OCI-M1 (cell line): ENCODE data around the gene TPPP.
"Not testable (repeated sequence)": the region's sequence is repeated elsewhere in the genome, so short reads cannot be mapped to it uniquely, and the experiment has no call there.

ENCODE experiments used
- DNase-seq: peaks from one replicate; lab custom pipeline; 2025; lab: John Stamatoyannopoulos, UW

The TPPP gene

DNA sequence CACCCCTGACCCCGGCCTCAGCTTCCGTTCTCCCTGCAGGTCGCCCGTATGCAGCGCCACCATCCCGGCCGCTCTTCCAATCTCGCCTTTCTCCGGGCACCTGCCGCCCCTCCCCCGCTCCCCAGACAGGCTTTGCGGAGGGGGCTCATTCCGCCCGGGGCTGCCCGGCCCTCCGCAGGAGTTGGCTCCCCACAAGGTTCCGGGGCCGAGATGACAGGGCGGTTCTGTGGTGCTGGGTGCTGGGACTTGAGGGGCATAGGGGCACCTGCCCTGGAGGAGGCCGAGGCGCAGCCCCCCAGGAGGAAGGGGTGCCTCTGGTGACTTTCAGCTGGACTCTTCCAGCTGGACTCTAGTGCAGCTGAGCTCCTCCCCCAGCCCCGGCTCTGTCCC, 885 bp upstream of the TPPP start:
- DNase-seq, result not testable (repeated sequence)

- DNase-seq, result not testable (repeated sequence)
Observed at GRCh38 chr5:692529-693041, 567 bp downstream of the TPPP start.

- no peak for DNase-seq
Observed at GRCh38 chr5:691817-692528, 1.2 kb downstream of the TPPP start.

GRCh38 chr5:691049-691448, 2.1 kb downstream of the TPPP start:
- not testable (repeated sequence) for DNase-seq

GRCh38 chr5:690293-690692, 2.9 kb downstream of the TPPP start:
- not testable (repeated sequence) for DNase-seq

DNA sequence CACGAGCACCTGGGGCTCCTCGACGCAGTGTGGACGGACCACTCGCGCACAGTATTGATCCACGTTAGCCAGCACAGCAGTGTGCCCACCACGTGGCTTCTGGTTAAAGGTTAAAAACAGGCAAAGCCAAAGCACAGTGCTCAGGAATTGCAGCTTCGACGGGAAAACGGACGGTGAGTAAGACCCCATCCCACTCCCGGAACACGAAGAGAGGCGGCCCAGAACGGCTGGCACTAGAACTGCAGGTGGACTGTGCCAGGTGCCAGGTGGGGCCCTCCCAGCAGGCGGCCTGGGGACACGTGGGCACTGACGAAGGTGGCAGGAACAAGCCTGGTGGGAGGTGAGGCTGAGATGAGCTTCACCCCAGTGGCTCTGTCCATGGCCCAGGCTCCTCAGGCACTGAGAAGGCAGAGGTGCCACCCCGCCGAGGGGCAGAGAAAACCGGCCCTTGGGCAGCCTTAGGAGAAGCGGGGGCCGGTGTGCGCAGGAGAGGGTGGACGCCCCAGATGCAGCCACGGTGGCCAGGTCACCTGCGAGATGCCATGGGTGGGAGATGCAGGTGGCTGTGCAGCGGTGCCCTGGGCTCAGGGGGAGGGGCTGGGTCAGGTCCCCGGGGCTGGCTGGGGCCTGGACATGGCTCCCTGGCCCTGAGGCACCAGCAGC, 4.7 kb downstream of the TPPP start:
- DNase-seq, result not testable (repeated sequence)

GRCh38 chr5:686936-687335, 6.2 kb downstream of the TPPP start:
- DNase-seq, result not testable (repeated sequence)

- not testable (repeated sequence) for DNase-seq
Observed at GRCh38 chr5:686172-686523, 7.0 kb downstream of the TPPP start.

GRCh38 chr5:685262-686171, 7.6 kb downstream of the TPPP start:
- no peak for DNase-seq

DNA sequence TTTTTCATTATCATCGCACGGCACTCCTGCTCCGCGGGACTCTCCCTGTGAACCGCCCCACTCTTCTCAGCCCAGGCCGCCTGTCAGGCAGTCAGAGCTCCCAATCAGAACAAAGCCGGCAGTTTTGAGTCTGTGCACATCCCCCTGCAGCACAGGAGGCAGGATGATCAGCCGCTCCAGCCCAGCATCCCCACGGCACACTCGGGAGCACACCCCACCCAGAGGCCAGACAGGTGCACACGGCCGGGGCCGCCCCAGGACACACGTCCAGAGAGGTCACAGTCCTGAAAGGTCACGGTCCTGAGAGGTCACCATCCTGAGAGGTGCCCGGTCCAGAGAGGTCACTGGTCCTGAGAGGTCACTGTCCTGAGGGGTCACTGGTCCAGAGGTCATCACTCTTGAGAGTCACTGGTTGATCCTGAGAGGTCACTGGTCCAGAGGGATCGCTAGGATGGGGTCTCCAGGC, 8.4 kb downstream of the TPPP start:
- DNase-seq, result no peak

DNA sequence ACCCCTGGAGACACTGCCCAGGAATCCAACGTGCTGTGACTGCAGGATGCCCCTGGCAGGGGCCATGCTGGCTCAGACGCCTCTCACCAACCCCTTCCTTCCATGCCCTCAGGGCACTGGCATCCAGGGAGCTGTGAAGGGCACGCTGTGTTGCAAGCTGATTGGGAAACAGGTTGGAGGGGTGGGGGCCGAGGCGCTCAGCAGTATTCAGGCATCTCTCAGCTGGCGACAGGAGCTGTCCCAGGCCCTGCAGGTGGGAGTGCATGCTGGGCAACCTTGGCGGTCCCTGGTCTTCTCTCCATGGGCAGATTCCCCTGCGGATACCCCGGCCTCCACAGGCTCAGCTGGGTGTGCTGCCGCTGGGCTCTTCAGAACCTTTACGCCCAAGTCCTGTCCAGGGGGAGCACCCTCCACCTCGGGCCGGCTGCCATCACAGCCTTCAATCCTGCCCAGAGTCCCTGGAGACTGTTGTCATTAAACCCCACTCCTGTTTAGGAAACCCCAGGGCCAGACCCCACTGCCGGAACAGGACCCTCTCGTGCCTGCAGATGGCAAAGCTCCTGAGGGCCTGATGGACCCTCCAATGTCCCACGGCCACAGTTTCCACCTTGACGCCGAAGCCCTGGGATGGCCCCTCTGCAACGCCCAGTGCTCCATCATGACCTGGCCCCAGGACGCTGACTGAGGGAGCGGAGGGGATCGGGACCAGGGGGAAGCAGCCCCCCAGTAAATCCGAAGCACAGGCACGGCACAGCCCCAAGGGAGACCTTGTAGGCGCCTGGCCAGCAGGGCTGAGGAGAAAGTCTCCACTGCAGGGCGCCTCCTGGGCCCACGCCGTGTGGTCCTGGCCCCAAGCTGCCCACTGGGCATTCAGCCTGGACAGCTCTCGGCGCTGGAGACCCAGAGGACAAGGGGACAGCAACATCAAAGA, 9.3 kb downstream of the TPPP start:
- no peak for DNase-seq

- not testable (repeated sequence) for DNase-seq
Observed at GRCh38 chr5:682651-683358, 10.3 kb downstream of the TPPP start.

- DNase-seq, result not testable (repeated sequence)
Observed at GRCh38 chr5:682216-682615, 10.9 kb downstream of the TPPP start.

- DNase-seq, result not testable (repeated sequence)
Observed at GRCh38 chr5:681317-682191, 11.6 kb downstream of the TPPP start.

GRCh38 chr5:680836-681235, 12.3 kb downstream of the TPPP start:
- not testable (repeated sequence) for DNase-seq

- DNase-seq, result not testable (repeated sequence)
Observed at GRCh38 chr5:680118-680795, 12.9 kb downstream of the TPPP start.

GRCh38 chr5:679166-679895, 13.8 kb downstream of the TPPP start:
- DNase-seq, result not testable (repeated sequence)

DNA sequence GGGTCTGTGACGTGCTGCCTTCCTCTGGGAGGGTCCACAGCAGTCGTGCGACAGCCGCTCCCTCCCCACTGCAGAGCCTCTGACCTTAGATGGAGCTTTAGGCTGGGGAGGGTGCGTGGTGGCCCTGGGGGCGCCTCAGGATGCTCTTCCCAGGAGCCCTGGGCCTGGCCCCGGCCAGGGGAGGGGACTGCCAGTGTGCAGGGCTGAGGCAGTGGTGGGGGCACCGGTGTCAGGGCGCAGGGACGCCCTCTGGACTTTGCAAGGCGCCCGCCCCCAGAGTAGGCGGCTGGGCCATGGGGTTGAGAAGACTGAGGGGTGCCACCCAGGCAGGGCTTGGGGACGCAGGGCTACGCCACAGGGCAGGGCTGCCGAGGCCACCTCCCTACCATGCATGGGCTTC, 14.6 kb downstream of the TPPP start:
- not testable (repeated sequence) for DNase-seq
